HG03571 (cell line): Measurements from ENCODE around the gene CCDC91.
"Not testable (repeated sequence)": the region's sequence is repeated elsewhere in the genome, so short reads cannot be mapped to it uniquely, and the experiment has no call there.

Experiments
- ATAC-seq: cut with Tn5 transposase; IDR thresholded peaks from one replicate; pipeline ENCODE4 v1.9.1; 2021; ENCODE audit not compliant: unreplicated experiment

The CCDC91 gene

GRCh38 chr12:28180786-28181185 is 9.5 kb upstream of the CCDC91 start:
- no peak for ATAC-seq

- ATAC-seq, result no peak
These were observed 5.9 kb upstream of the CCDC91 start for GRCh38 chr12:28184375-28184774.

DNA sequence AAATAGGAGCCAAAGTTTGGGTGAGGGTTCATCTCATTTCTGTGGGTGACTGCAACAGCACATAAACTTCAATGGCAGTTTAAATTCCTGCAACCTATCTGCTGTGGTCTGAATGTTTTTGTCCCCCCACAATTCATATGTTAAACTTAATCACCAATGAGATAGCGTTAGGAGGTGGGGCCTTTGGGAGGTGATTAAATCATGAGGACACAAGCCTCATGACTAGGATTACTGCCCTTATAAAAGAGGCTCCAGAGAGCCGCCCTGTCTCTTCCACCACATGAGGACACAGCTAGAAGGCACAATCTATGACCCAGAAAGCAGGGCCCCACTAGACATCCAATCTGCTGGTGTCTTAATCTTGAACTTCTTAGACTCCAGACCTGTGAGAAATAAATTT is 3.8 kb upstream of the CCDC91 start:
- no peak for ATAC-seq

- ATAC-seq, result no peak
These were observed 404 bp upstream of the CCDC91 start for GRCh38 chr12:28189784-28190320.

- ATAC-seq, result peak; percentile 7
These were observed 1.1 kb downstream of the CCDC91 start for GRCh38 chr12:28191051-28192048.

DNA sequence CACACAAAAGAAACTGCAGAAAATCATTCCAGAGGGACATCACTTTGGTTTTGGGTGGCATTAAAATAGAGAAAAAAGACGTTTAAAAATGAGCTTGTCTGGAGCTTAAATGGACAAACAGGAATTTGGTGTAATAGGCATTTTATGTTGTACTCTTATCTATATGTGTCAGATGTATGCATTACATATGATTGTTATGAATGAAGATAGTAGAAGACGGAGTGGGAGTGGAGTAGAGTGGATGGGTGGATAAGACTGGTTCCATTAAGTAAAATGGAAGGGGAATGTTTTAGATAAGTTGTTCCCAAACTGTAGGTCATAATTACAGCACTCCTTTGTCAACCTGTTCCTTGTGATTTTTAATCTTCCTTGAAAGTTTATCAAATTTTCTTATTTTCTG is 1.9 kb downstream of the CCDC91 start:
- no peak for ATAC-seq

DNA sequence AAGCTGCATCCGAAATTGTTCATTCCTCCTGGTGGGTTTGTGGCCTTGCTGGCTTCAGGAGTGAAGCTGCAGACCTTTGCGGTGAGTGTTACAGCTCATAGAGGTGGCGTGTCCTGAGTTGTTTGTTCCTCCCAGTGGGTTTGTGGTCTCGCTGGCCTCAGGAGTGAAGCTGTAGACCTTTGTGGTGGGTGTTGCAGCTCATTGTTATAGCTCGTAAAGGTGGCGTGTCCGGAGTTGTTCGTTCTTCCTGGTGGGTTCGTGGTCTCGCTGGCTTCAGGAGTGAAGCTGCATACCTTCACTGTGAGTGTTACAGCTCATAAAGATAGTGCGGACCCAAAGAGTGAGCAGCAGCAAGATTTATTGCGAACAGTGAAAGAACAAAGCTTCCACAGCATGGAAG is 4.4 kb downstream of the CCDC91 start:
- ATAC-seq, result not testable (repeated sequence)

DNA sequence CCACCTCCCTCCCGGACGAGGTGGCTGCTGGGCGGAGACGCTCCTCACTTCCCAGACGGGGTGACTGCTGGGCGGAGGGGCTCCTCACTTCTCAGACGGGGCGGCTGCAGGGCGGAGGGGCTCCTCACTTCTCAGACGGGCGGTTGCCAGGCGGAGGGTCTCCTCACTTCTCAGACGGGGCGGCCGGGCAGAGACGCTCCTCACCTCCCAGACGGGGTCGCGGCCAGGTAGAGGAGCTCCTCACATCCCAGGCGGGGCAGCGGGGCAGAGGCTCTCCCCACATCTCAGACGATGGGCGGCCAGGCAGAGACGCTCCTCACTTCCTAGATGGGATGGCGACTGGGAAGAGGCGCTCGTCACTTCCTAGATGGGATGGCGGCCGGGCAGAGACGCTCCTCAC is 10.9 kb downstream of the CCDC91 start:
- not testable (repeated sequence) for ATAC-seq

DNA sequence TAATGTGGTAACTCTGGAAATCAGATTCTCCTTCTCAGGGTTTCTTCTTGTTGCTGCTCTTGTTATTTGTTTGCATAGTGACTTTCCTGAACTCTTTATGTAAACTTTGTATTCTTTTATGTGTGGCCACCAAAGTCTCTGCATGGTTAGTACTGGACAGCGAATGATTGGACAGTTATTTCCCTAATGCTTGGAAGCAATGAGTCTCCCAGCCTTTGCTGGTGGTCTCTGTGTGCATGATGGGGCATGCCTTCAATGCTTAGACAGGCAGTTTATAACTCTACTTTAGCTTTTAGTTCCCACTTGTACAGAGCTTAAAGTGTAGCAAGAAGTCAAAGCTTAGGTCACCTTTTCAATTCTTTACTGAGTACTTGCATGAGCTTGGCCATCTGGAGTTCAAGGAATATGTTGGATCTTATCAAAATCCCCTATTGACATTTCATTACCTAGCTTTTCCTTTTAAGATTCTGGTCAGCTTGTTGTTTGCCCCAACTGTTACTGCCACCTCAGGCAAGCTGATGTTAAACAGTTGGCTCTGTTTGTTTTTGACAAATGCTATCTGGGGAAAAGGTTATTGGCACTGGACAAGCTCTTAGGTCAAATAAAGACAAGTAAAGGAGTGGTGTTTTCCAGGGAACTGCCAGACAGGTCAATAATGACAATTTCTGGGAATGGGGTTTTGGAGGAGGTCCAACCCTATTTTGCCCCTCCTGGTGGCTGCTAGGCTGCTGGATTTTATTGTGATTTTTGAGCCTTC is 12.3 kb downstream of the CCDC91 start:
- ATAC-seq, result no peak

DNA sequence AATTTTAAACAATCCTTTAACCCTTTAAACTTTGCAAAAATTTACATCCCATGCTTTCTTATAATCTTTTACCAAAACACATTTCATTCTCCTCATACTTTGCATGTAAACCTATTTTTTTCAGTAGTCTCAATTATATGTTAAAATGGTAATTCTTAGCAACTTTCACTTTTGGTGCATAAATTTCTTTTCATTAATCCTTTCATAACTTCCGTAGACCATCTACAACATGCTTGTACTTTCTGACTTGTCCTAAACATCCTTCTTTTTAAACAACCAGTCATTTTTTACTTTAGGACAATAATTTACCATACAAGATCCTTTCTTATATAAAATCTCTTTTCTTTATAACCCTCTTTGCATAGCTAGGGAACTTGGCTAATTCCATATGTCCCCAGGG is 19.5 kb downstream of the CCDC91 start:
- ATAC-seq, result no peak

DNA sequence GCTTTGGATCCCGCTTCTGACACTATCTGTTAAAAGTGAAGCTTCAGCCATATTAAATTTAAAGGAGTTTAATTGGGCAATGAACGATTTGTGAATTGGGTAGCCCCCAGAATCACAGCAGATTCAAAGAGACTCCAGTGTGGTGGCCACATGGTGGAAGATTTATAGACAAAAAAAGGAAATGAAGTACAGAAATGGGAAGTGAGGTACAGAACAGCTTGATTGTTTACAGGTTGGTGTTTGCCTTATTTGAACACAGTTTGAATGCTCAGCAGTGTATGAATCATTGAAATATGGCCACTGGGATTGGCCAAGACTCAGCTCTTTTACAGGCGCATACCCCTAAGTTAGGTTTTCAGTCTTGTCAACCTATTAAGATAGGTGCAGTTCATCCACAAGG is 21.9 kb downstream of the CCDC91 start:
- no peak for ATAC-seq

DNA sequence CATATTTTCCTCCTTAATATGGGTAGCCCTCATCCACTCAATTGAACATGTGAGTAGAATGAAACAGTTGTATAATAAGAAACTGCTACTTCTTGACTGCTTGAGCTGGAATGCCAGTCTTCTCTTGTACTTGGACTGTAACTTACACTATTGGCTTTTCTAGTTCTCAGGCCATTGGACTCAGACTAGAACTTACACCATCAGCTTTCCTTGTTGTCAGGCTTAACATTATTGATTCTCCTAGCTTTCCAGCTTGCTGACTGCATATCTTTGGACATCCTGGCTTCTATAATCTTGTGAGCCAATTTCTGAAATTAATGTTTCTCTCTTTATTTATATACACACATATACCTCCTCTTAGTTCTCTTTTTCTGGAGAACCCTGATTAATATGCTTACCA is 24.8 kb downstream of the CCDC91 start:
- no peak for ATAC-seq

- no peak for ATAC-seq
These were observed 25.8 kb downstream of the CCDC91 start for GRCh38 chr12:28216016-28216415.

DNA sequence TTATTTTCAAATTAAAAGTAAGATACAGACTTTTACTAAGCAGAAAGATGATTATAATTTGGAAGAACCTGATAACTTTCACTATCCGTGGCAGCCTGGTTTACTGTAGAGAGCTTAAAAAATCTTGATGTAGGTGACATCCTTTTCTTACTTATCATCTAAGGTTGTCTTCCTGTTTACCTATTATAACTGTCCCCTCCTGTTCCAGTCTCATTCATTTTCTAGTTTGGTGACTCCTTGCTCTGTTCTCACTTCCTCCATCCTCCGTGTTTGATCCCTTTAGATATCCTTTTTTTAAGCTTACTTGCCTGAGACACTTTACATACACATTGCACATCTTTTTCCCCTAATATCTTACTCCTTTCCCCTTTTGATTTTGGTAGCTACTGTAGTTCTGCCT is 27.5 kb downstream of the CCDC91 start:
- no peak for ATAC-seq

- ATAC-seq, result no peak
These were observed 28.6 kb downstream of the CCDC91 start for GRCh38 chr12:28218875-28219274.

GRCh38 chr12:28219827-28220226 is 29.6 kb downstream of the CCDC91 start:
- ATAC-seq, result no peak

DNA sequence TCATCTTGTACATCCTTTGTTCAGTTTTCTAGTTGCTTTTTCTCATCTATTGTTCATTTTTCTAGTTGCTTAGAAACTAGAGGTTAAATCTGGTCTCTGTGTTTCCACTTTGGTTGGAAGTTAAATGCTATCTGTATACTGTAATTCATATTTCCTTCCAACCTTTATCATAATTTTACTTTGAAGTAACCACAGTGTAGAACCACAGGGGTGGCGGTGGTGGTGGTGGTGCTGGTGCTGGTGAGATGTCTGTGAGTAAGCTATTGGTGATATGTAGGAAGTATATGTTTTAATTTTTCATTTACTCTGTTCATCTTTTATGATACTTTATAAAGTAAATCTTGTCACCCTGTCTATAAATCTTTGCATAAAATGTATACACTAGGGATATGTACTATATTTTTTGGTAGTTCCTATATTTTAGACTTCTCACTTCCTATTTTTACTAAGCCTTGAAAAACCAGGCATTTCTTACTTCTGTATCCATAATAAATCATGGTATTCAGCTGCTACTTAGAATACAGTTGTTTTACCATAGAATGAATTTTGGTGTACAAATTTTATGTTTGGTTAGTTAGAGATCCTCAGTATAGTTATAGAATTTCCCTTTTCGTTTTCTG is 31.9 kb downstream of the CCDC91 start:
- ATAC-seq, result no peak

DNA sequence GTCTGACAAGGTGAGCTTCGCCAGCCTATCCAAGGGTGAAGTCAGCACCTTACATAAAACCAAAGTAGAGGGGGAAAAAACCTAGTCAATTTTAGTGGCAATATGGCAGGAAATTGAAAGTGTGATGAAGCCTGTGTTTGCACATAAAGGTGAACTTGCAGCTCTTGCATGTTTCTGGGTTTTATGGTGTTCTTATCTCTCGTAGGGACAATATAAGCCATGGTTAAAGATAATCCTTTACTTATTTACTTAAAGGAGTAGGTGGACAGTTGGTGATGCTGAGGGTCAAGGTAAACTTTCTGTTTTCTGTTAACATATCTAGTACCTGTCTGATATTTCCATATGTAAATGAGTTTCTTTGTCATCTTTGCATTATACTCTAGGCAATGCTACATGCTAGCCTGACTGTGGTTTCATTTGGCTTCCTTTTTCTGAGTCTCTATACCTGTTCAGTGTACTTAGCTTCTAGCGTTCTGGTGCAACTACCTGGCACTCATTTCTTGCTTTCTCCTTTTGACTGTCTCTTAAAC is 32.8 kb downstream of the CCDC91 start:
- peak; percentile 90 for ATAC-seq

DNA sequence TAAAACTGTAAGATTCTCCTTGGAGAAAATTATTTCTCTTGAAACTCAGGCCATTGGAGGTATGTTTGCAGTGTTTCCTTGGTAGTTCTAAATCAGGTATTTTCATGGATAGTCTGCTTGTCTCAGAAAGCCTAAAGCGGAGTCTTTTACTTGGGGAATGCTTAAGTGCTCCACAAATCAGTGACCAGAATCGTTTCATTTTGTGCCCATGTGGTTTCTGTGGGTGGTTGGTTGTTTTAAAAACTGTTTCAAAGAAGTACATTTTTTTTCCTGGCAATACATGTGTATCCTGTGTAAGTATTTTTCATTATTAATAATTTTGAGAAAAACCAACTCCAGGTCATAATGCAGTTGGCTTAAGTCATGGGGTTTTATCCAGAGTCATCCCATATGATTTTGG is 33.6 kb downstream of the CCDC91 start:
- ATAC-seq, result no peak

DNA sequence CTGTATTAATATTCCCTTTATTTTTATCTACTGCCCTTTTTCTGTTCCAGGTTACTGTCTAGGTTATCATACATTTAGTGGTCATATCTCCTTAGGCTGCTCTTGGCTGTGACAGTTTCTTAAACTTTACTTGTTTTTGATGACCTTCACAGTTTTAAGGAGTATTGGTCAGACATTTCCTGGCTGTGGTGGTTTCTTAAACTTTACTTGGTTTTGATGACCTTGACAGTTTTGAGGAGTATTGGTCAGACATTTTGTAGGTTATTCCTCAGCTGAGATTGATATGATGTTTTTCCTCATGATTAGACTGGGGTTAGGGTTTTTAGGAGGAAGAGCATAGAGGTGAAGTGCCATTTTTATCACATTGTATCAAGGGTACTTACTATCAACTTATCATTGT is 36.4 kb downstream of the CCDC91 start:
- no peak for ATAC-seq

DNA sequence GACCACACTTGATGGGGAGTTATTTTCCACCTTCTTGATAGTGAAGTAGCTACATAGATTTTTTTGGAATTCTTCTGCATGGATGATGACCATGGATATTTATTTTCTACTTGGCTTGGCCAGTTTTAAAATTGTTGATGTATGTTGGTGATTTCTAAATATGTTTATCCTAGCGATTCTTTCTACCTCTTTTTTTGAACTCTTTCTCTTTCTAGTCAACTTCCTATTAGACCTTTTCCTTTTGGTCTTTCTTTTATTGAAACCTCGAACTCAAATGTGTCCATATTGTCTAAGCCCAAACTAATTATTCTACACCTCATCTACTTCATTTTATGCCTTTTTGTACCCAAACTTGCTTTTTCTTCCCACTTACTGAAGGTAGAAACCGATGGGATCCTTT is 37.0 kb downstream of the CCDC91 start:
- ATAC-seq, result no peak
